ENCODE measurements around the gene ZBTB8OS. TPM values are rescaled to one million over a fixed set of nuclear protein-coding genes. Genes with fewer than 3 reads are reported as not detected.
"Not testable (repeated sequence)": the region's sequence is repeated elsewhere in the genome, so short reads cannot be mapped to it uniquely, and the experiment has no call there.

The ZBTB8OS gene
- total RNA-seq, 1 donor: 34.6 TPM

GRCh38 chr1:32647308-32648134, 2.8 kb downstream of the ZBTB8OS start:
- H3K4me3 ChIP-seq (ENCODE audit: low read depth, low read length): no peak overlapping the region
- DNase-seq (ENCODE audit: low read depth): no peak
- TF ChIP-seq CTCF (IDR thresholded peaks at IDR 0.05; ENCODE audit: insufficient read depth, low read length): no peak

GRCh38 chr1:32644426-32644825, 5.9 kb downstream of the ZBTB8OS start:
- no peak for TF ChIP-seq CTCF (IDR thresholded peaks at IDR 0.05; ENCODE audit: insufficient read depth, low read length)
- DNase-seq (ENCODE audit: low read depth): no peak
- H3K4me3 ChIP-seq (ENCODE audit: low read depth, low read length): no peak overlapping the region

GRCh38 chr1:32642292-32642827, 8.0 kb downstream of the ZBTB8OS start:
- not testable (repeated sequence) for DNase-seq (ENCODE audit: low read depth); H3K4me3 ChIP-seq (ENCODE audit: low read depth, low read length)

GRCh38 chr1:32639489-32640075, 10.8 kb downstream of the ZBTB8OS start:
- DNase-seq (ENCODE audit: low read depth): no peak
- no peak for TF ChIP-seq CTCF (IDR thresholded peaks at IDR 0.05; ENCODE audit: insufficient read depth, low read length)
- no peak overlapping the region for H3K4me3 ChIP-seq (ENCODE audit: low read depth, low read length)

- DNase-seq (ENCODE audit: low read depth): no peak
- no peak for TF ChIP-seq CTCF (IDR thresholded peaks at IDR 0.05; ENCODE audit: insufficient read depth, low read length)
- no peak overlapping the region for H3K4me3 ChIP-seq (ENCODE audit: low read depth, low read length)
Measured at GRCh38 chr1:32636914-32637645, 13.3 kb downstream of the ZBTB8OS start.

GRCh38 chr1:32635508-32636277, 14.7 kb downstream of the ZBTB8OS start:
- DNase-seq (ENCODE audit: low read depth): no peak
- no peak overlapping the region for H3K4me3 ChIP-seq (ENCODE audit: low read depth, low read length)
- TF ChIP-seq CTCF (IDR thresholded peaks at IDR 0.05; ENCODE audit: insufficient read depth, low read length): no peak
